RWPE2 (cell line): ENCODE data around the gene GUCY2D.

ENCODE experiments used
- ATAC-seq: fragments of 200-7000 bp; cut with Tn5 transposase; 3 replicates; pipeline ENCODE4 v1.9.1; 2021; ENCODE audit warnings: low read depth
- DNase-seq: peaks from one replicate; pipeline ENCODE4 v3.0.0-alpha.2; 2020; ENCODE audit warnings: low spot score
- H3K27ac ChIP-seq: fragments of 450-650 bp; 2 replicates; pipeline ENCODE4 v1.5.1; 2017; ENCODE audit warnings: mild to moderate bottlenecking; ENCODE audit not compliant: poor library complexity, severe bottlenecking
- H3K27me3 ChIP-seq: fragments of 250-450 bp; sonication (Bioruptor Pico); 2 replicates; pipeline ENCODE4 v1.5.1; 2021; ENCODE audit warnings: mild to moderate bottlenecking, moderate library complexity; ENCODE audit not compliant: insufficient read depth, poor library complexity, severe bottlenecking
- H3K36me3 ChIP-seq: fragments of 250-450 bp; sonication (Bioruptor Pico); 2 replicates; pipeline ENCODE4 v1.5.1; 2020; ENCODE audit warnings: low read depth, mild to moderate bottlenecking, moderate library complexity
- H3K4me1 ChIP-seq: fragments of 250-450 bp; sonication (Bioruptor Pico); 2 replicates; pipeline ENCODE4 v1.5.1; 2021; ENCODE audit warnings: mild to moderate bottlenecking, moderate library complexity; ENCODE audit not compliant: insufficient read depth, poor library complexity, severe bottlenecking
- H3K4me3 ChIP-seq: fragments of 250-450 bp; sonication (Bioruptor Pico); 2 replicates; pipeline ENCODE4 v1.5.1; 2021; ENCODE audit warnings: mild to moderate bottlenecking, moderate library complexity; ENCODE audit not compliant: severe bottlenecking
- H3K9me3 ChIP-seq: fragments of 250-450 bp; sonication (Bioruptor Pico); 2 replicates; pipeline ENCODE4 v1.5.1; 2021; ENCODE audit warnings: mild to moderate bottlenecking, moderate library complexity; ENCODE audit not compliant: severe bottlenecking
- CTCF ChIP-seq: fragments of 450-650 bp; IDR thresholded peaks from one replicate; pipeline ENCODE4 v1.5.1; 2017; ENCODE audit warnings: mild to moderate bottlenecking, moderate library complexity; ENCODE audit not compliant: poor library complexity, severe bottlenecking

GUCY2D gene

GRCh38 chr17:8069587-8069860 lies 67.1 kb downstream of the GUCY2D start:
- Histone ChIP-seq H3K9me3 (no peaks in the 10 kb centered on the region), H3K4me1 (no peaks in the 10 kb centered on the region), H3K27ac (no peak overlapping the region), H3K27me3 (no peaks in the 10 kb centered on the region), H3K4me3 (no peak overlapping the region), H3K36me3 (no peaks in the 10 kb centered on the region)
- TF ChIP-seq CTCF: no peak
- ATAC-seq (no peak), DNase-seq (no peak)
